ENCODE data around the gene LRRK1. TPM values are rescaled to one million over a fixed set of nuclear protein-coding genes. Genes with fewer than 3 reads are reported as not detected.

Gene LRRK1
- total RNA-seq, 2 donors from 2014 or later = 18.6 to 20.3 TPM

DNA sequence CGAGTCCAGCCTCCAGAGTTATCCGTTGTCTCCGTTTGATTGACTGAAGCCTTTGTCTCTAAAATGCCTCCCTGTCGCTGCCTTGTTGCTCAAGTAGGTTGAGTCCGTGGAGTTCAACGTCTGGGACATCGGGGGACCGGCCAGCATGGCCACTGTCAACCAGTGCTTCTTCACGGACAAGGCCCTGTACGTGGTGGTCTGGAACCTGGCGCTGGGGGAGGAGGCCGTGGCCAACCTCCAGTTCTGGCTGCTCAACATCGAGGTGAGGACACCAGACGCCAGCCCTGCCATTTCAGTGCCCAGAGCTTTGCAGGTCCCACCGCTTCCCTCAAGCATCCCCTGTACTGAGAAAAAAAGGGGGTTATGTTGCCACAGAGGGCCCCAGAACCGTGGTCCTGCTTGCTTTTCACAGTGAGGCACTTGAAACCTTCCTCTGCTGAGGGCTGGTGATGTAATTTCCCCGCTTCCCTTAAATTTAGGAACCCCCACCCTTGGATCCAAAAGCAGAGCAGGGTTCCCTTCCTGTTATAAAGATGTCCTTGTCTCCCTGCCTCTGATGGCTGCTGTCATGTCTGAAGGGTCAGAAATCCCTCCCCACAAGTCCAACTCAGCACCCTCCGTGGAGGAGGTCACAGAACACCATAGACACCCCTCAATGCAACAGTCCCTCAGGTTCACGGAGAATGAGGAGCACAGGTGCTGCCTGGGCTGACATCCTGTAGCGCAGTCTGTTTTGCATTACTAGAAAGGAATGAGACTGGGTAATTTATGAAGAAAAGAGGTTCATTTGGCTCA lies 105.7 kb downstream of the LRRK1 start:
- no peak for TF ChIP-seq POLR2A (IDR thresholded peaks at IDR 0.05)
- TF ChIP-seq, protein P1, sequence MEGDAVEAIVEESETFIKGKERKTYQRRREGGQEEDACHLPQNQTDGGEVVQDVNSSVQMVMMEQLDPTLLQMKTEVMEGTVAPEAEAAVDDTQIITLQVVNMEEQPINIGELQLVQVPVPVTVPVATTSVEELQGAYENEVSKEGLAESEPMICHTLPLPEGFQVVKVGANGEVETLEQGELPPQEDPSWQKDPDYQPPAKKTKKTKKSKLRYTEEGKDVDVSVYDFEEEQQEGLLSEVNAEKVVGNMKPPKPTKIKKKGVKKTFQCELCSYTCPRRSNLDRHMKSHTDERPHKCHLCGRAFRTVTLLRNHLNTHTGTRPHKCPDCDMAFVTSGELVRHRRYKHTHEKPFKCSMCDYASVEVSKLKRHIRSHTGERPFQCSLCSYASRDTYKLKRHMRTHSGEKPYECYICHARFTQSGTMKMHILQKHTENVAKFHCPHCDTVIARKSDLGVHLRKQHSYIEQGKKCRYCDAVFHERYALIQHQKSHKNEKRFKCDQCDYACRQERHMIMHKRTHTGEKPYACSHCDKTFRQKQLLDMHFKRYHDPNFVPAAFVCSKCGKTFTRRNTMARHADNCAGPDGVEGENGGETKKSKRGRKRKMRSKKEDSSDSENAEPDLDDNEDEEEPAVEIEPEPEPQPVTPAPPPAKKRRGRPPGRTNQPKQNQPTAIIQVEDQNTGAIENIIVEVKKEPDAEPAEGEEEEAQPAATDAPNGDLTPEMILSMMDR (IDR thresholded peaks at IDR 0.05) = no peak
- no peak for TF ChIP-seq POLR2AphosphoS5 (IDR thresholded peaks at IDR 0.05)
- no peak for DNase-seq (ENCODE audit: low spot score)
- Histone ChIP-seq H3K4me1 (replicated peaks) (no peaks in the 10 kb centered on the region), H3K27ac (peak overlapping the region; percentile 26 to 29), H3K4me3 (no peak overlapping the region), H3K9me3 (no peaks in the 10 kb centered on the region), H3K27me3 (replicated peaks; ENCODE audit: insufficient read depth) (no peaks in the 10 kb centered on the region), H3K36me3 (no peaks in the 10 kb centered on the region)
- intact Hi-C loops (cut with DNase I) = no loop called here
- 93% methylated on average over 20 of the region's 20 CpGs for WGBS

DNA sequence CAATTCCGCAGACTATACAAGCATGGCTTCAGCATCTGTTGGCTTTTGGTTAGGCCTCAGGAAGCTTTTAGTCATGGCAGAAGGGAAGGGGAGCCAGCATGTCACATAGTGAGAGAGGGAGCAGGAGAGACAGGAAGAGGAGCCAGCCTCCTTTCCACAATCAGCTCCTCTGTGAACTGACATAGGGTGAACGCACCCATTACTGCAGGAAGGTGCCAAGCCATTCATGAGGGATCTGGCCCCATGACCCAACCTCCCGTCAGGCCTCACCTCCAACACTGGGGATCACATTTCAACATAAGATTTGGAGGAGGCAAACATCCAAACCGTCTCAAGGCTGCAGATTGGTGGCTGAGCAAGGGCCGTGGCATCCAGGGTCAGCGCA lies 106.3 kb downstream of the LRRK1 start:
- DNase-seq (ENCODE audit: low spot score) = no peak
- Histone ChIP-seq H3K9me3 (no peaks in the 10 kb centered on the region), H3K27ac (no peak overlapping the region), H3K36me3 (no peaks in the 10 kb centered on the region), H3K4me1 (replicated peaks) (no peaks in the 10 kb centered on the region), H3K4me3 (no peak overlapping the region), H3K27me3 (replicated peaks; ENCODE audit: insufficient read depth) (no peaks in the 10 kb centered on the region)
- TF ChIP-seq POLR2AphosphoS5 (IDR thresholded peaks at IDR 0.05) = no peak
- TF ChIP-seq POLR2A (IDR thresholded peaks at IDR 0.05) = no peak
- TF ChIP-seq, protein P1 (IDR thresholded peaks at IDR 0.05) = no peak
- WGBS = 90% methylated on average over 6 of the region's 6 CpGs
- intact Hi-C loops (cut with DNase I) = no loop called here

DNA sequence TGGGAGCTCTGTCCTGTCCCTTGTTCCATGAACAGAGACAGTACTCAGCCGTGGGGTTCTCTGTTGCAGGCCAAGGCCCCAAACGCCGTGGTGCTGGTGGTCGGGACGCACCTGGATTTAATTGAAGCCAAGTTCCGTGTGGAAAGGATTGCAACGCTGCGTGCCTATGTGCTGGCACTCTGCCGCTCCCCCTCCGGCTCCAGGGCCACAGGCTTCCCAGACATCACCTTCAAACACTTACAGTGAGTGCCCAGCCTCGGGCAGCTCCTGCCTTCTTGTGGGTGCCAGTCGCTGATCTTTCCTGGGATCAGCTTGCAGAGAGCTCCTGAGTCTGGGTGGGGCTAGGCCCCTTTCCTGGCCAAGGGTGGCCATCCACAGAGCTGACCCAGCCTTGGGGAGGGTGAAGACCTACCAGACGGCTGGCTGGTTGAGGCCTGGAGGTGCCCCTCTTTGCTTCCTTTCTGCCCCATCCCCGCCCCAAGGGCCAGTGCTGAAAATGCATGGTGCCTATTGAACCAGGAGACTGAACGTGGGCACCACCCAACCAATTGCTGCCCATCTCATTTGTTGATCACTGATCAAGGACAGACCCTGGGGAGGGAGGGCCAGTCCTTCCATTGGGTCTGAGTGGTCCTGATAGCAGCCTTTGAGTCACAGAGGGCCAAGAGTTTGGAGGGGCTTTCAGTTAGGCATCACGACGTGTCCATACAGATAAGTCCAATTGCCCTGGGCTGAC lies 106.9 kb downstream of the LRRK1 start:
- no peak for DNase-seq (ENCODE audit: low spot score)
- no peaks in the 10 kb centered on the region for H3K36me3 ChIP-seq
- no peak overlapping the region for H3K4me3 ChIP-seq
- H3K4me1 ChIP-seq (replicated peaks) = no peaks in the 10 kb centered on the region
- intact Hi-C loops (cut with DNase I) = no loop called here
- no peaks in the 10 kb centered on the region for H3K27me3 ChIP-seq (replicated peaks; ENCODE audit: insufficient read depth)
- TF ChIP-seq, protein P1 (IDR thresholded peaks at IDR 0.05) = no peak
- no peak for TF ChIP-seq POLR2AphosphoS5 (IDR thresholded peaks at IDR 0.05)
- no peak for TF ChIP-seq POLR2A (IDR thresholded peaks at IDR 0.05)
- H3K9me3 ChIP-seq = no peaks in the 10 kb centered on the region
- H3K27ac ChIP-seq = no peak overlapping the region
- 90% methylated on average over 17 of the region's 17 CpGs for WGBS

DNA sequence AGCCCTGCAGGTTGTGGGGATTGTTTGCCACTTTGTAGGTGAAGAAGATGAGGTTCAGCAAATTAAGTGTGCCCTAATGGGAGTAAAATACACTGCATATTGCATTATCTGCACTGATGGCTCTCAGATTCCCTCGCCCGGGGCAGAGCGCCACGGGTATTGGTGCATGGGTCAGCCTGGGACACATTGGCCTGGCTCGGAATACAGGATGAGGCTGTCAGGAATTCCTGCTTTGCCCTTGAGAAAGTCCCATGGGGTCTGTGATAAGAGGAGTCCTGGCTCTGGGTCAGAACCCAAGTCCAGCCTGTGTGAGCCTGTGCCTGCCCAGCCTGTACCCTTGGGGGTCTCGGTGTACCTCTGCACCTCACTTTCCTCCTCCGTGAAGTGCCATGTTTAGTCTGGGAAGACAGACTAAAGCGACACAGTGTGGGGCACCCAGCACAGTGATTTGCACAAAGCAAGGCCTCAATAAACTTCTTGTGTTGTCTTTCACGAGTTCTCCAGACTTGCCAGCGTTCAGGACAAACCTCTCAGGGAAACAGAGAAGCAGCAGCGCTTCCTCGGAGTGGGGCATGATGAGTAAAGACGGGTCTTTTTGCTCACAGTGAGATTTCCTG lies 107.6 kb downstream of the LRRK1 start:
- Histone ChIP-seq H3K9me3 (no peaks in the 10 kb centered on the region), H3K4me3 (no peak overlapping the region), H3K36me3 (no peaks in the 10 kb centered on the region), H3K27ac (peak overlapping the region in 1 of 2 donors; percentile 0), H3K4me1 (replicated peaks) (no peaks in the 10 kb centered on the region), H3K27me3 (replicated peaks; ENCODE audit: insufficient read depth) (no peaks in the 10 kb centered on the region)
- intact Hi-C loops (cut with DNase I) = no loop called here
- no peak for DNase-seq (ENCODE audit: low spot score)
- TF ChIP-seq, protein P1 (IDR thresholded peaks at IDR 0.05) = no peak
- no peak for TF ChIP-seq POLR2A (IDR thresholded peaks at IDR 0.05)
- TF ChIP-seq POLR2AphosphoS5 (IDR thresholded peaks at IDR 0.05) = no peak
- WGBS = 81% methylated on average over 13 of the region's 13 CpGs

Measured in prostate gland (tissue), 2 donors.